Lower leg skin (tissue), 4 donors: ENCODE measurements around the gene SARM1. TPM values are rescaled to one million over a fixed set of nuclear protein-coding genes. Genes with fewer than 3 reads are reported as not detected.

Source experiments
- DNase-seq, 2 donors: peaks; one replicate each; pipeline ENCODE4 v3.0.0-alpha.2; 2019; ENCODE audit warnings: low spot score in 2 of 2
- H3K4me3 ChIP-seq: fragments of 200-600 bp; sonication (generic); 2 replicates; pipeline ENCODE4 v1.5.1; 2017; ENCODE audit warnings: mild to moderate bottlenecking, low read depth; ENCODE audit not compliant: poor library complexity, severe bottlenecking
- POLR2A ChIP-seq, 2 donors: fragments of 450-650 bp; IDR thresholded peaks; one replicate each; pipeline ENCODE4 v1.6.1; 2016 to 2017; ENCODE audit warnings: antibody characterized with exemption in 2 of 2, mild to moderate bottlenecking in 1 of 2, moderate library complexity in 1 of 2
- WGBS, 2 donors: methylation state at CpG; one replicate each; pipeline ENCODE4 v1.1.5; 2018; 5-methylcytosine and 5-hydroxymethylcytosine counted together
- intact Hi-C: fragments of 100-400 bp; cut with DNase I; formaldehyde crosslinking; loops from one replicate; pipeline ENCODE4 v1.15.0; 2023; ENCODE audit warnings: low total_unique reads
- total RNA-seq, 4 donors: library from RNA; depleted of rRNA; stranded (reverse); fragments of >200 nt; gene quantifications; one replicate each; pipeline ENCODE4 v1.1.0, GENCODE V29; 2016
- TF ChIP-seq, protein P1 (sequence below), 3 donors: fragments of 450-650 bp; IDR thresholded peaks; one replicate each; pipeline ENCODE4 v1.5.1; 2016; ENCODE audit warnings: antibody characterized with exemption in 3 of 3, mild to moderate bottlenecking in 3 of 3, moderate library complexity in 2 of 3

SARM1 gene
- total RNA-seq, 4 donors from 2014 or later = 4.0 to 15.4 (median 12.1) TPM

GRCh38 chr17:28404007-28404406 is 32.5 kb downstream of the SARM1 start:
- H3K4me3 ChIP-seq = no peak overlapping the region

GRCh38 chr17:28404461-28404811 is 32.9 kb downstream of the SARM1 start:
- intact Hi-C loops = no loop called here
- 89 to 93% methylated on average over 5 of the region's 5 CpGs for WGBS, 2 donors
- TF ChIP-seq POLR2A (IDR thresholded peaks at IDR 0.05) = no peak
- TF ChIP-seq, protein P1, sequence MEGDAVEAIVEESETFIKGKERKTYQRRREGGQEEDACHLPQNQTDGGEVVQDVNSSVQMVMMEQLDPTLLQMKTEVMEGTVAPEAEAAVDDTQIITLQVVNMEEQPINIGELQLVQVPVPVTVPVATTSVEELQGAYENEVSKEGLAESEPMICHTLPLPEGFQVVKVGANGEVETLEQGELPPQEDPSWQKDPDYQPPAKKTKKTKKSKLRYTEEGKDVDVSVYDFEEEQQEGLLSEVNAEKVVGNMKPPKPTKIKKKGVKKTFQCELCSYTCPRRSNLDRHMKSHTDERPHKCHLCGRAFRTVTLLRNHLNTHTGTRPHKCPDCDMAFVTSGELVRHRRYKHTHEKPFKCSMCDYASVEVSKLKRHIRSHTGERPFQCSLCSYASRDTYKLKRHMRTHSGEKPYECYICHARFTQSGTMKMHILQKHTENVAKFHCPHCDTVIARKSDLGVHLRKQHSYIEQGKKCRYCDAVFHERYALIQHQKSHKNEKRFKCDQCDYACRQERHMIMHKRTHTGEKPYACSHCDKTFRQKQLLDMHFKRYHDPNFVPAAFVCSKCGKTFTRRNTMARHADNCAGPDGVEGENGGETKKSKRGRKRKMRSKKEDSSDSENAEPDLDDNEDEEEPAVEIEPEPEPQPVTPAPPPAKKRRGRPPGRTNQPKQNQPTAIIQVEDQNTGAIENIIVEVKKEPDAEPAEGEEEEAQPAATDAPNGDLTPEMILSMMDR (IDR thresholded peaks at IDR 0.05) = no peak
- H3K4me3 ChIP-seq = no peak overlapping the region
- no peak for DNase-seq

More at GRCh38 chr17:28404007-28404406, 32.5 kb downstream of the SARM1 start:
- TF ChIP-seq, protein P1 (IDR thresholded peaks at IDR 0.05) = no peak
- TF ChIP-seq POLR2A (IDR thresholded peaks at IDR 0.05) = no peak
- 75 to 81% methylated on average over 2 of the region's 2 CpGs for WGBS, 2 donors
- DNase-seq = no peak
- intact Hi-C loops = no loop called here

- 58 to 62% methylated on average over 33 of the region's 33 CpGs for WGBS, 2 donors
- no peak for DNase-seq
- intact Hi-C loops = no loop called here
- H3K4me3 ChIP-seq = no peak overlapping the region
- TF ChIP-seq POLR2A (IDR thresholded peaks at IDR 0.05) = no peak
- TF ChIP-seq, protein P1 (IDR thresholded peaks at IDR 0.05) = no peak
Measured at GRCh38 chr17:28404812-28405570, 33.5 kb downstream of the SARM1 start.

DNA sequence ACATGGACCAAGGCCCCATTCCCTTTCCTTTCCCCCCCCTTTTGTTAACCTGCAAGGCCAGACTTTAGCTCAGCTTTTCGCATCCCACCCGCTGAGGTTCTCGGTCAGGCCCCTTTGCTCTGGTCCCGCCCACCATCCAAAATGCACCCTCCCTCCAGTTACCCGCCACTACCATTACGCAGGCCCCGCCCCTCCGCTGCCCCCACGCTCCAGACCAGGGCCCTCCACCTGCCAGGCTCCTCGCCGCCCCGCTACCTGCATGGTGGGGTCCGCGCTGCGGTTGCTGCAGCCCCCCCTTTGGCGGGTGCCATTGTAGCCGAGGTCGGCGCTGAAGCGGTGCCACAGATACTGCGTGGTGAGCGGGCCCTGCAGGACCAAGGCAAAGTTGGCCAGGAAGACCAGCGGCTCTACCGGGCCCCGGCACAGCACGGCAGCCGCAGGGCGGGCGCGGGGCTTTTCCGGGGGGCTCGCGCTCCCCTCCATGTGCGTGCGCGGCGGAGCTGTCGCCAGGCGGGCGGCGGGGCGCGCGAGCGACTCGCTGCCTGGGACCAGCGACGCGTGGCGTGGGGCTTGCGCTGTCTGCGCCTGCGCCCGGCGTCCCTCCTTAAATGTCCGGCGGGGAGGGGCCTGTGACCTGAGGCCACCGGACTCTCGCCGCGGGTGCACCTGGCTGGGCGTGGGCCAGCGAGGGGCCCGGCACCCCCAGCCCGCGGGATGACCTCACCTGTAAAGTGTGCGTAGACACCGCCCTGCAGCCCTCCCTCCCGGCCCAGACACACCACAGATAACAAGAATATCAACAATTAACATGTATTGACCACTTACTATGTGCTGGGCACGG is 34.4 kb downstream of the SARM1 start, which contains the start of gene SLC46A1:
Gene SLC46A1, minus strand, starts transcription at position 581 of the 841 bp plus-strand sequence. Its CDS starts 98 bp downstream, at position 483.
- intact Hi-C loops = no loop called here
- 1 to 2% methylated on average over 26 to 47 of the region's 70 CpGs for WGBS, 2 donors
- TF ChIP-seq POLR2A (IDR thresholded peaks at IDR 0.05) = no peak
- TF ChIP-seq, protein P1 (IDR thresholded peaks at IDR 0.05) = no peak
- peak in 1 of 2 donors; percentile 88 for DNase-seq
- H3K4me3 ChIP-seq = peak within 1 kb of the TSS; percentile 66

- WGBS, 2 donors = 18 to 23% methylated on average over 7 to 9 of the region's 9 CpGs
- intact Hi-C loops = no loop called here
- DNase-seq = no peak
- TF ChIP-seq, protein P1 (IDR thresholded peaks at IDR 0.05) = no peak
- no peak for TF ChIP-seq POLR2A (IDR thresholded peaks at IDR 0.05)
- H3K4me3 ChIP-seq = peak overlapping the region; percentile 66
Measured at GRCh38 chr17:28406473-28406814, 35.0 kb downstream of the SARM1 start.
